ENCODE measurements around the gene MUC2.

MUC2 gene

GRCh38 chr11:1074244-1075221 lies at the start of gene MUC2:
Gene MUC2 (plus strand): TSS chr11:1074874.
- DNase-seq (ENCODE audit: low spot score), result no peak

GRCh38 chr11:1025410-1026162 lies 49.1 kb upstream of the MUC2 start:
- DNase-seq (ENCODE audit: low spot score), result no peak

- DNase-seq (ENCODE audit: low spot score), result no peak
Measured at GRCh38 chr11:1026163-1026450, 48.6 kb upstream of the MUC2 start.

GRCh38 chr11:1026641-1027482 lies 47.8 kb upstream of the MUC2 start:
- no peak for DNase-seq (ENCODE audit: low spot score)

GRCh38 chr11:1027483-1028290 lies 47.0 kb upstream of the MUC2 start:
- no peak for DNase-seq (ENCODE audit: low spot score)

GRCh38 chr11:1028291-1028540 lies 46.5 kb upstream of the MUC2 start:
- no peak for DNase-seq (ENCODE audit: low spot score)

GRCh38 chr11:1028616-1029015 lies 46.1 kb upstream of the MUC2 start:
- no peak for DNase-seq (ENCODE audit: low spot score)

- no peak for DNase-seq (ENCODE audit: low spot score)
Measured at GRCh38 chr11:1029051-1029450, 45.6 kb upstream of the MUC2 start.

- no peak for DNase-seq (ENCODE audit: low spot score)
Measured at GRCh38 chr11:1029654-1030053, 45.0 kb upstream of the MUC2 start.

- no peak for DNase-seq (ENCODE audit: low spot score)
Measured at GRCh38 chr11:1030086-1030485, 44.6 kb upstream of the MUC2 start.

- DNase-seq (ENCODE audit: low spot score), result no peak
Measured at GRCh38 chr11:1030556-1030955, 44.1 kb upstream of the MUC2 start.

GRCh38 chr11:1031121-1031899 lies 43.4 kb upstream of the MUC2 start:
- no peak for DNase-seq (ENCODE audit: low spot score)

- DNase-seq (ENCODE audit: low spot score), result no peak
Measured at GRCh38 chr11:1032310-1032891, 42.3 kb upstream of the MUC2 start.

GRCh38 chr11:1033016-1033798 lies 41.5 kb upstream of the MUC2 start:
- no peak for DNase-seq (ENCODE audit: low spot score)

- DNase-seq (ENCODE audit: low spot score), result no peak
Measured at GRCh38 chr11:1034001-1034400, 40.7 kb upstream of the MUC2 start.

GRCh38 chr11:1034456-1035295 lies 40.0 kb upstream of the MUC2 start:
- no peak for DNase-seq (ENCODE audit: low spot score)

- no peak for DNase-seq (ENCODE audit: low spot score)
Measured at GRCh38 chr11:1035577-1036283, 38.9 kb upstream of the MUC2 start.

GRCh38 chr11:1036303-1036923 lies 38.3 kb upstream of the MUC2 start, which contains the start of gene MUC6:
Gene MUC6 (minus strand): TSS chr11:1036718. CDS start chr11:1036655, 63 bp downstream.
- no peak for DNase-seq (ENCODE audit: low spot score)
